Measurements from ENCODE around the gene PAX1. TPM values are rescaled to one million over a fixed set of nuclear protein-coding genes. Genes with fewer than 3 reads are reported as not detected.

The PAX1 gene
- total and polyA plus RNA-seq, 9 of the 15 experiments (the other 6 are each of a cell fraction or from before 2014, with no cell fraction given) = not detected

DNA sequence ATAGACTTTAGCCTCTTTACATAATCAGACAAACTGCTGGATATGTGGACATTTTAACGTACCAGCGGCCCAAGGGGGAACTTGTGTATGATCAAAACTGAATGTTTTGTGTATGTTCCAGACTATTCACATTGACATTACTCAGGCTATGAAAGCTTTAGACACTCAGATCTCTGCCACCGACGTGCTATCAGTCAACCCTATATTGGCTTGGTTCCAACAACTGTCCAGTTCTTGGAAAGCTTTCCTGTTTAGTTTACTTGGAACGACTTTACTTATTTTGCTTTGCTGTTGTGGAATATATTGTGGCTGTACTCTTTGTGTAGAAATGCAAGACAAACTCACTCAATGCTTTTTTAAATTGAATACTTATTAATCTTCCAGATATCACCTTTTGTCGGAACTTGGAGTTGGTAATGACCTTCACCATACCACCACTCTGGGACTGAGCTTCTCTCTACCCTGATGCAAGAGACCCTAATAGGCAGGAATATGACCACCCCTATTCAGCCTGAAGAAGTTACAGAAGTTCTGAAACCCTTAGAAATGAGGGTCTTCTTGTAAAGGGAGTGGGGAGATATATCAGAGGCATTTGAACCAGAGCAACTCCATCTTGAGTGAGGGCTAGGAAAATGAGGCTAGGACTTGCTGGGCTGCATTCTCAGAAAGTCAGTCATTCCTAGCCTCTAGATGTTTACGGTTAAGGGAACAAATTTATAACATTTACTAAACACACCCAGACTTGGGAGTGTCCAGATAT, 49.0 kb upstream of the PAX1 start (continued):
- TF ChIP-seq, protein P1, sequence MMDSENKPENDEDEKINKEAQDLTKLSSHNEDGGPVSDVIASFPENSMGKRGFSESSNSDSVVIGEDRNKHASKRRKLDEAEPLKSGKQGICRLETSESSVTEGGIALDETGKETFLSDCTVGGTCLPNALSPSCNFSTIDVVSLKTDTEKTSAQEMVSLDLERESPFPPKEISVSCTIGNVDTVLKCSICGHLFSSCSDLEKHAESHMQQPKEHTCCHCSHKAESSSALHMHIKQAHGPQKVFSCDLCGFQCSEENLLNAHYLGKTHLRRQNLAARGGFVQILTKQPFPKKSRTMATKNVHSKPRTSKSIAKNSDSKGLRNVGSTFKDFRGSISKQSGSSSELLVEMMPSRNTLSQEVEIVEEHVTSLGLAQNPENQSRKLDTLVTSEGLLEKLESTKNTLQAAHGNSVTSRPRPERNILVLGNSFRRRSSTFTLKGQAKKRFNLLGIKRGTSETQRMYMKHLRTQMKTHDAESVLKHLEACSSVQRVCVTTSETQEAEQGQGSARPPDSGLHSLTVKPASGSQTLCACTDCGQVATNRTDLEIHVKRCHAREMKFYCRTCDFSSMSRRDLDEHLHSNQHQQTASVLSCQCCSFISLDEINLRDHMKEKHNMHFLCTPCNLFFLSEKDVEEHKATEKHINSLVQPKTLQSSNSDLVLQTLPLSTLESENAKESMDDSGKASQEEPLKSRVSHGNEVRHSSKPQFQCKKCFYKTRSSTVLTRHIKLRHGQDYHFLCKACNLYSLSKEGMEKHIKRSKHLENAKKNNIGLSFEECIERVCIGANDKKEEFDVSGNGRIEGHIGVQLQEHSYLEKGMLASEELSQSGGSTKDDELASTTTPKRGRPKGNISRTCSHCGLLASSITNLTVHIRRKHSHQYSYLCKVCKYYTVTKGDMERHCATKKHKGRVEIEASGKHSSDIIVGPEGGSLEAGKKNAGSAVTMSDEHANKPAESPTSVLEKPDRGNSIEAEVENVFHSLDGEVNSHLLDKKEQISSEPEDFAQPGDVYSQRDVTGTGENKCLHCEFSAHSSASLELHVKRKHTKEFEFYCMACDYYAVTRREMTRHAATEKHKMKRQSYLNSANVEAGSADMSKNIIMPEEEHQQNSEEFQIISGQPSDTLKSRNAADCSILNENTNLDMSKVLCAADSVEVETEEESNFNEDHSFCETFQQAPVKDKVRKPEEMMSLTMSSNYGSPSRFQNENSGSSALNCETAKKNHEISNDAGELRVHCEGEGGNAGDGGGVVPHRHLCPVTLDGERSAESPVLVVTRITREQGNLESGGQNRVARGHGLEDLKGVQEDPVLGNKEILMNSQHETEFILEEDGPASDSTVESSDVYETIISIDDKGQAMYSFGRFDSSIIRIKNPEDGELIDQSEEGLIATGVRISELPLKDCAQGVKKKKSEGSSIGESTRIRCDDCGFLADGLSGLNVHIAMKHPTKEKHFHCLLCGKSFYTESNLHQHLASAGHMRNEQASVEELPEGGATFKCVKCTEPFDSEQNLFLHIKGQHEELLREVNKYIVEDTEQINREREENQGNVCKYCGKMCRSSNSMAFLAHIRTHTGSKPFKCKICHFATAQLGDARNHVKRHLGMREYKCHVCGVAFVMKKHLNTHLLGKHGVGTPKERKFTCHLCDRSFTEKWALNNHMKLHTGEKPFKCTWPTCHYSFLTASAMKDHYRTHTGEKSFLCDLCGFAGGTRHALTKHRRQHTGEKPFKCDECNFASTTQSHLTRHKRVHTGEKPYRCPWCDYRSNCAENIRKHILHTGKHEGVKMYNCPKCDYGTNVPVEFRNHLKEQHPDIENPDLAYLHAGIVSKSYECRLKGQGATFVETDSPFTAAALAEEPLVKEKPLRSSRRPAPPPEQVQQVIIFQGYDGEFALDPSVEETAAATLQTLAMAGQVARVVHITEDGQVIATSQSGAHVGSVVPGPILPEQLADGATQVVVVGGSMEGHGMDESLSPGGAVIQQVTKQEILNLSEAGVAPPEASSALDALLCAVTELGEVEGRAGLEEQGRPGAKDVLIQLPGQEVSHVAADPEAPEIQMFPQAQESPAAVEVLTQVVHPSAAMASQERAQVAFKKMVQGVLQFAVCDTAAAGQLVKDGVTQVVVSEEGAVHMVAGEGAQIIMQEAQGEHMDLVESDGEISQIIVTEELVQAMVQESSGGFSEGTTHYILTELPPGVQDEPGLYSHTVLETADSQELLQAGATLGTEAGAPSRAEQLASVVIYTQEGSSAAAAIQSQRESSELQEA (IDR thresholded peaks at IDR 0.05; ENCODE audit: low read depth) = no peak
- no peak for TF ChIP-seq MLX (CRISPR knock-in tag; conservative IDR thresholded peaks at IDR 0.05)
- no peak for TF ChIP-seq HNRNPH1 (optimal IDR thresholded peaks at IDR 0.05; ENCODE audit: low read depth, low read length)
- peak; percentile 49; the same call in 1 of the 2 replicates for TF ChIP-seq SNAPC5 (CRISPR knock-in tag; IDR thresholded peaks at IDR 0.05)
- peak; percentile 57; the same call in 1 of the 2 replicates for TF ChIP-seq TAF7 (tag; IDR thresholded peaks at IDR 0.05)
- TF ChIP-seq CGGBP1 (CRISPR knock-in tag; IDR thresholded peaks at IDR 0.05) = no peak
- TF ChIP-seq BACH1 (tag; IDR thresholded peaks at IDR 0.05) = no peak
- TF ChIP-seq ZMIZ1 (IDR thresholded peaks at IDR 0.05; ENCODE audit: low read depth in 2 of 2, low read length in 2 of 2) = no peak
- TF ChIP-seq, protein P2, sequence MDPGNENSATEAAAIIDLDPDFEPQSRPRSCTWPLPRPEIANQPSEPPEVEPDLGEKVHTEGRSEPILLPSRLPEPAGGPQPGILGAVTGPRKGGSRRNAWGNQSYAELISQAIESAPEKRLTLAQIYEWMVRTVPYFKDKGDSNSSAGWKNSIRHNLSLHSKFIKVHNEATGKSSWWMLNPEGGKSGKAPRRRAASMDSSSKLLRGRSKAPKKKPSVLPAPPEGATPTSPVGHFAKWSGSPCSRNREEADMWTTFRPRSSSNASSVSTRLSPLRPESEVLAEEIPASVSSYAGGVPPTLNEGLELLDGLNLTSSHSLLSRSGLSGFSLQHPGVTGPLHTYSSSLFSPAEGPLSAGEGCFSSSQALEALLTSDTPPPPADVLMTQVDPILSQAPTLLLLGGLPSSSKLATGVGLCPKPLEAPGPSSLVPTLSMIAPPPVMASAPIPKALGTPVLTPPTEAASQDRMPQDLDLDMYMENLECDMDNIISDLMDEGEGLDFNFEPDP (CRISPR knock-in tag; IDR thresholded peaks at IDR 0.05) = 0 out of 2 replicates have a peak, but pooled peaks have one; percentile 72
- TF ChIP-seq DDX20 (tag; IDR thresholded peaks at IDR 0.05; ENCODE audit: low read depth) = peak; percentile 72; the same call in 1 of the 2 replicates
- 0 out of 4 replicates have a peak, but pooled peaks of 1 of the 2 experiments have one; percentile 19 for TF ChIP-seq TEAD1 (CRISPR knock-in tag; IDR thresholded peaks at IDR 0.05)
